Spleen (tissue), 11 donors: ENCODE data around the gene TMEM134. TPM values are rescaled to one million over a fixed set of nuclear protein-coding genes. Genes with fewer than 3 reads are reported as not detected.

Experiments used
- DNase-seq: peaks from one replicate; pipeline ENCODE4 v3.0.0-alpha.2; 2020
- H3K27ac ChIP-seq, 8 donors: fragments of 200-600 bp; sonication (generic) in 7 of 8; 1 replicate in 4 of 8; 2 replicates in 4 of 8; pipeline versions ENCODE4 v1.5.0 to v1.8.0; 2016 to 2021; ENCODE audit warnings: inconsistent platforms in 4 of 8, mild to moderate bottlenecking in 4 of 8, moderate library complexity in 1 of 8
- H3K27me3 ChIP-seq, 7 donors: fragments of 200-600 bp; sonication (generic) in 6 of 7; replicated peaks in 1 of 7; 1 replicate in 4 of 7; 2 replicates in 3 of 7; pipeline versions ENCODE4 v1.5.0 to v1.8.0; 2016 to 2021; ENCODE audit warnings: inconsistent platforms in 3 of 7, mild to moderate bottlenecking in 1 of 7
- H3K36me3 ChIP-seq, 6 donors: fragments of 200-600 bp; sonication (generic) in 5 of 6; 1 replicate in 4 of 6; 2 replicates in 2 of 6; pipeline versions ENCODE4 v1.5.0 to v1.8.0; 2016 to 2021; ENCODE audit warnings: inconsistent platforms in 2 of 6
- H3K4me1 ChIP-seq, 6 donors: fragments of 200-600 bp; sonication (generic) in 5 of 6; 1 replicate in 3 of 6; 2 replicates in 3 of 6; pipeline versions ENCODE4 v1.5.0 to v1.8.0; 2016 to 2021; ENCODE audit warnings: inconsistent platforms in 3 of 6
- H3K4me3 ChIP-seq, 8 donors: fragments of 200-600 bp; sonication (generic) in 7 of 8; 1 replicate in 4 of 8; 2 replicates in 4 of 8; pipeline versions ENCODE4 v1.5.0 to v1.8.0; 2016 to 2021; ENCODE audit warnings: inconsistent platforms in 4 of 8, mild to moderate bottlenecking in 4 of 8, moderate library complexity in 2 of 8
- H3K9me3 ChIP-seq, 8 donors: fragments of 200-600 bp; sonication (generic) in 7 of 8; 1 replicate in 4 of 8; 2 replicates in 4 of 8; pipeline versions ENCODE4 v1.5.0 to v1.8.0; 2016 to 2021; ENCODE audit warnings: inconsistent platforms in 4 of 8
- CTCF ChIP-seq, 11 experiments: fragments of 200-600 bp in 7 of 11; fragments of 450-650 bp in 4 of 11; sonication (generic) in 4 of 11; IDR thresholded peaks in 8 of 11; conservative IDR thresholded peaks in 3 of 11; 1 replicate in 7 of 11; 2 replicates in 4 of 11; pipeline versions ENCODE4 v1.4.0 to v1.8.0; 2016 to 2021; ENCODE audit warnings: antibody characterized with exemption in 11 of 11, inconsistent platforms in 4 of 11, mild to moderate bottlenecking in 1 of 11
- POLR2A ChIP-seq, 3 donors: fragments of 450-650 bp; IDR thresholded peaks; one replicate each; pipeline ENCODE4 v1.5.1; 2017; ENCODE audit warnings: antibody characterized with exemption in 3 of 3, mild to moderate bottlenecking in 1 of 3
- POLR2AphosphoS5 ChIP-seq, 3 donors: sonication (generic); formaldehyde crosslinking; IDR thresholded peaks; one replicate each; pipeline ENCODE4 v1.5.1; 2017; ENCODE audit warnings: antibody characterized with exemption in 3 of 3
- WGBS, 5 donors: extraction: QIAGEN DNeasy Blood & Tissue Kit in 3 of 5; methylation state at CpG; one replicate each; pipeline versions ENCODE4 v1.1.5 to v1.1.7; 2013 to 2018; 5-methylcytosine and 5-hydroxymethylcytosine counted together
- intact Hi-C: fragments of 100-400 bp; cut with DNase I; formaldehyde crosslinking; loops from one replicate; pipeline ENCODE4 v1.15.0; 2023; ENCODE audit warnings: low total_unique reads
- microRNA-seq, 3 donors: library from miRNA; unstranded; fragments of <30 nt; microRNA quantifications; one replicate each; pipeline versions ENCODE4 to v1.1.0, GENCODE V29; 2019 to 2020
- polyA plus RNA-seq, 3 donors: library from polyadenylated mRNA; stranded (reverse); fragments of 200-250 nt; gene quantifications; one replicate each; pipeline ENCODE4 v1.2.1, GENCODE V29; 2013
- small RNA-seq, 4 donors: library from RNA; depleted of rRNA; stranded (forward); fragments of <200 nt; gene quantifications; one replicate each; pipeline ENCODE3, GENCODE V24; 2016
- total RNA-seq, 7 donors: library from RNA; depleted of rRNA in 3 of 7; stranded (reverse); fragments of >200 nt in 3 of 7; fragmentation: NEBNext Ultra II Directional in 4 of 7; extraction: Animal tissue kit (Norgen Biotek cat#: 25700) in 4 of 7; gene quantifications; one replicate each; pipeline versions ENCODE4 v1.1.0 to v1.2.1, GENCODE V29; 2016 to 2021
- donor health status: healthy with polysubstance abuse.
- donor health status: DM: no; HTN: no; CAD: no; lungs with moderate emphysema.
- donor health status: DM: no; HTN: no; CAD: no.
- donor health status: Bipolar disorder and iron deficiency.
- donor health status: healthy.
- donor health status: DM: no; HTN: no; CAD: no.
- donor health status: DM: yes; HTN: yes; CAD: no.

The TMEM134 gene
- total and polyA plus RNA-seq, 10 donors, result 48.5 to 192 (median 94.8) TPM

- Histone ChIP-seq H3K36me3 (peaks cover 0 to 16% (median 0%) of the 10 kb centered on the region in 6 donors), H3K9me3 (no peaks in the 10 kb centered on the region), H3K4me1 (peaks cover 39 to 99% (median 89%) of the 10 kb centered on the region in 6 donors), H3K27me3 (peaks cover 0 to 61% (median 11%) of the 10 kb centered on the region in 7 donors), H3K4me3 (no peak overlapping the region), H3K27ac (peak overlapping the region in 1 of 8 donors; percentile 98)
- TF ChIP-seq CTCF (IDR thresholded peaks at IDR 0.05 in 8 of 11, conservative IDR thresholded peaks at IDR 0.05 in 3 of 11) (no peak), POLR2A (IDR thresholded peaks at IDR 0.05) (no peak), POLR2AphosphoS5 (IDR thresholded peaks at IDR 0.05) (no peak)
- no peak for DNase-seq
- WGBS, 5 donors, result 48 to 80% (median 58%) methylated on average over 2 of the region's 2 CpGs
- intact Hi-C loops, result no loop called here
Observed at GRCh38 chr11:67413266-67413849, 55.7 kb downstream of the TMEM134 start.

DNA sequence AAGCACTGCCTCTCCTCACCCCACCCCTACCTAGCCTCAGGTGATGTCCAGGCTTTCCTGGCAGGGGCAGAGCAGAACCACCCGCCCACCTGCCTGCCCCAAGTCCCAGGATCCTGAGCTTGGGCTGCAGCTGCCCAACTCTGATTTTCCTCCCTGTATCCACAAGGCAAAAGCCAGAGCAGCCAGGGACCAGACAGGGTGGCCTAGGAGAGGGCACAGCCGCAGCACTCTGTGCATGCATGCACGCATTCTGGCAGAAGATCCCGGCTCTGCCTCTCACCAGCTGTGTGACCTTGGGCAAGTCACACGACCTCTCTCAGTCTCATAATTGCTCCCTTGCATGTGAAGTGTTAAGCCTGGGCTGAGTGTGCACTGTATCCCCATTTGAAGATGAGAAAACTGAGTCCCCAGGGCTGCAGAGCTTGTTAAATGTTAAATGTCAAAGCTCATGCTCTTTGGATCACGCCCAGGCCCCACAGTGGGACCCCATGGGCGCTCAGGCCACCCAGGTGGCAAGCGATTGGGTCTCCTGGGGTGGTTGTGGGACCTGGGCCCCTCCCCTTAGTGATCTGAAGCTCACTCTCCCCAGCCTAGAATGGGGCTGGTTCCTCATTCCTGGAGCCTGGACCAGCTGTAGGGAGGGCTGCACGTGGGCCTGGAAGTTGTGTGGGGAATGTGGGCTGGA lies 56.4 kb downstream of the TMEM134 start:
- Histone ChIP-seq H3K4me3 (no peak overlapping the region), H3K27ac (peak overlapping the region in 2 of 8 donors; percentile 98 to 99), H3K27me3 (peaks cover 0 to 61% (median 11%) of the 10 kb centered on the region in 7 donors), H3K9me3 (no peaks in the 10 kb centered on the region), H3K4me1 (peaks cover 40 to 99% (median 89%) of the 10 kb centered on the region in 6 donors), H3K36me3 (peaks cover 0 to 22% (median 0%) of the 10 kb centered on the region in 6 donors)
- DNase-seq, result peak; percentile 75
- intact Hi-C loops, result no loop called here
- TF ChIP-seq POLR2AphosphoS5 (IDR thresholded peaks at IDR 0.05) (peak in 2 of 3 donors; percentile 7 to 55), POLR2A (IDR thresholded peaks at IDR 0.05) (no peak)
- WGBS, 5 donors, result 64 to 80% (median 67%) methylated on average over 5 to 9 of the region's 9 CpGs

- peaks cover 0 to 31% (median 0%) of the 10 kb centered on the region in 6 donors for H3K36me3 ChIP-seq
- H3K27ac ChIP-seq, result peak overlapping the region in 3 of 8 donors; percentile 7 to 99 (median 98)
- WGBS, 5 donors, result 59 to 77% (median 66%) methylated on average over 6 to 7 of the region's 7 CpGs
- TF ChIP-seq POLR2A (IDR thresholded peaks at IDR 0.05) (no peak), POLR2AphosphoS5 (IDR thresholded peaks at IDR 0.05) (peak; percentile 57 to 71 (median 66))
- intact Hi-C loops, result no loop called here
- peak; percentile 74 for DNase-seq
- H3K9me3 ChIP-seq, result no peaks in the 10 kb centered on the region
- H3K4me1 ChIP-seq, result peaks cover 40 to 99% (median 89%) of the 10 kb centered on the region in 6 donors
- H3K4me3 ChIP-seq, result peak overlapping the region in 1 of 8 donors; percentile 7
- peaks cover 0 to 61% (median 11%) of the 10 kb centered on the region in 7 donors for H3K27me3 ChIP-seq
Observed at GRCh38 chr11:67411785-67412152, 57.3 kb downstream of the TMEM134 start.

Small RNA genes within 50 kb of the gene (microRNA-seq; reads per million reads assigned to microRNA genes)
- gene MIR6752, result 0.36 to 1.8 (median 0.85) reads per million in 3 donors

Small RNA genes within 50 kb of the gene (small RNA-seq; reads per million reads assigned to genes)
- 0 to 0.30 (median 0.14) reads per million in 4 donors for gene MIR6752

Other genes with a start within 250 kb of the TMEM134 start
- 100 to 1,000 TPM; 168 to 301 (median 263) TPM for gene GRK2, start 202.8 kb downstream of the TMEM134 start, total RNA-seq
- 100 to 1,000 TPM; 119 to 270 (median 192) TPM for gene GRK2, start 202.8 kb downstream of the TMEM134 start, polyA plus RNA-seq
- gene ANKRD13D, start 179.9 kb downstream of the TMEM134 start, total RNA-seq, result 100 to 1,000 TPM in 5 of 7 donors, 10 to 100 TPM in 2; 67.3 to 151 (median 124) TPM
- 100 to 1,000 TPM in 2 of 3 donors, 10 to 100 TPM in 1; 65.2 to 138 (median 129) TPM for gene ANKRD13D, start 179.9 kb downstream of the TMEM134 start, polyA plus RNA-seq
- gene SSH3, start 165.7 kb downstream of the TMEM134 start, total RNA-seq, result 10 to 100 TPM; 14.6 to 31.8 (median 22.9) TPM
- 10 to 100 TPM in 1 of 3 donors, 1 to 10 TPM in 2; 4.3 to 11.1 (median 5.9) TPM for gene SSH3, start 165.7 kb downstream of the TMEM134 start, polyA plus RNA-seq
- gene POLD4, start 115.7 kb downstream of the TMEM134 start, total RNA-seq, result 100 to 1,000 TPM in 4 of 7 donors, 10 to 100 TPM in 3; 81.4 to 159 (median 103) TPM
- 100 to 1,000 TPM; 267 to 290 (median 279) TPM for gene POLD4, start 115.7 kb downstream of the TMEM134 start, polyA plus RNA-seq
- 10 to 100 TPM in 2 of 7 donors, 1 to 10 TPM in 5; 4.3 to 13.7 (median 6.7) TPM for gene CLCF1, start 95.7 kb downstream of the TMEM134 start, total RNA-seq
- gene CLCF1, start 95.7 kb downstream of the TMEM134 start, polyA plus RNA-seq, result 1 to 10 TPM; 6.0 to 9.3 (median 9.0) TPM
- gene RAD9A, start 77.3 kb downstream of the TMEM134 start, total RNA-seq, result 10 to 100 TPM; 21.6 to 37.5 (median 29.7) TPM
- gene RAD9A, start 77.3 kb downstream of the TMEM134 start, polyA plus RNA-seq, result 10 to 100 TPM; 18.2 to 44.8 (median 37.1) TPM
- gene PPP1CA, start 67.4 kb downstream of the TMEM134 start, total RNA-seq, result 100 to 1,000 TPM; 147 to 192 (median 157) TPM
- gene PPP1CA, start 67.4 kb downstream of the TMEM134 start, polyA plus RNA-seq, result 100 to 1,000 TPM; 152 to 207 (median 170) TPM
- gene TBC1D10C, start 65.2 kb downstream of the TMEM134 start, total RNA-seq, result 100 to 1,000 TPM in 4 of 7 donors, 10 to 100 TPM in 3; 66.3 to 132 (median 101) TPM
- gene TBC1D10C, start 65.2 kb downstream of the TMEM134 start, polyA plus RNA-seq, result 100 to 1,000 TPM; 174 to 270 (median 196) TPM
- 1 to 10 TPM; 1.9 to 4.4 (median 2.1) TPM for gene CARNS1, start 53.6 kb downstream of the TMEM134 start, total RNA-seq
- 1 to 10 TPM; 1.0 to 2.0 (median 1.8) TPM for gene CARNS1, start 53.6 kb downstream of the TMEM134 start, polyA plus RNA-seq
- 10 to 100 TPM; 51.5 to 65.4 (median 55.4) TPM for gene RPS6KB2, start 40.8 kb downstream of the TMEM134 start, total RNA-seq
- gene RPS6KB2, start 40.8 kb downstream of the TMEM134 start, polyA plus RNA-seq, result 10 to 100 TPM; 39.5 to 95.0 (median 53.8) TPM
- 100 to 1,000 TPM; 119 to 278 (median 187) TPM for gene PTPRCAP, start 31.6 kb downstream of the TMEM134 start, total RNA-seq
- gene PTPRCAP, start 31.6 kb downstream of the TMEM134 start, polyA plus RNA-seq, result 100 to 1,000 TPM; 410 to 557 (median 479) TPM
- 100 to 1,000 TPM in 4 of 7 donors, 10 to 100 TPM in 3; 68.1 to 143 (median 117) TPM for gene CORO1B, start 25.8 kb downstream of the TMEM134 start, total RNA-seq
- 10 to 100 TPM; 40.5 to 70.8 (median 53.7) TPM for gene CORO1B, start 25.8 kb downstream of the TMEM134 start, polyA plus RNA-seq
- gene GPR152, start 16.5 kb downstream of the TMEM134 start, total RNA-seq, result not detected
- gene GPR152, start 16.5 kb downstream of the TMEM134 start, polyA plus RNA-seq, result under 1 TPM in 1 of 3 donors, not detected in 2; 0.10 TPM
- 10 to 100 TPM; 12.7 to 27.3 (median 21.3) TPM for gene CABP4, start 13.9 kb downstream of the TMEM134 start, total RNA-seq
- gene CABP4, start 13.9 kb downstream of the TMEM134 start, polyA plus RNA-seq, result 1 to 10 TPM; 2.6 to 6.2 (median 3.0) TPM
- 10 to 100 TPM; 72.2 to 95.8 (median 88.1) TPM for gene AIP, start 13.8 kb upstream of the TMEM134 start, total RNA-seq
- 100 to 1,000 TPM; 135 to 146 (median 141) TPM for gene AIP, start 13.8 kb upstream of the TMEM134 start, polyA plus RNA-seq
- gene PITPNM1, start 36.1 kb upstream of the TMEM134 start, total RNA-seq, result 10 to 100 TPM; 42.5 to 86.9 (median 74.9) TPM
- gene PITPNM1, start 36.1 kb upstream of the TMEM134 start, polyA plus RNA-seq, result 10 to 100 TPM; 17.8 to 67.0 (median 29.2) TPM
- 10 to 100 TPM; 32.9 to 49.9 (median 40.9) TPM for gene CDK2AP2, start 38.9 kb upstream of the TMEM134 start, total RNA-seq
- gene CDK2AP2, start 38.9 kb upstream of the TMEM134 start, polyA plus RNA-seq, result 10 to 100 TPM; 35.6 to 57.1 (median 51.0) TPM
- gene CABP2, start 54.2 kb upstream of the TMEM134 start, total RNA-seq, result not detected
- not detected for gene CABP2, start 54.2 kb upstream of the TMEM134 start, polyA plus RNA-seq
- 100 to 1,000 TPM; 211 to 338 (median 275) TPM for gene GSTP1, start 114.6 kb upstream of the TMEM134 start, total RNA-seq
- gene GSTP1, start 114.6 kb upstream of the TMEM134 start, polyA plus RNA-seq, result 100 to 1,000 TPM; 310 to 399 (median 343) TPM
- gene NDUFV1, start 137.7 kb upstream of the TMEM134 start, total RNA-seq, result 100 to 1,000 TPM; 145 to 258 (median 185) TPM
- gene NDUFV1, start 137.7 kb upstream of the TMEM134 start, polyA plus RNA-seq, result 100 to 1,000 TPM; 132 to 257 (median 213) TPM
- 1 to 10 TPM; 2.7 to 7.9 (median 5.8) TPM for gene NUDT8, start 160.7 kb upstream of the TMEM134 start, total RNA-seq
- 1 to 10 TPM; 5.4 to 9.2 (median 6.5) TPM for gene NUDT8, start 160.7 kb upstream of the TMEM134 start, polyA plus RNA-seq
- not detected for gene TBX10, start 170.5 kb upstream of the TMEM134 start, total RNA-seq
- gene TBX10, start 170.5 kb upstream of the TMEM134 start, polyA plus RNA-seq, result under 1 TPM in 1 of 3 donors, not detected in 2; 0.08 TPM
- gene ACY3, start 181.5 kb upstream of the TMEM134 start, total RNA-seq, result 1 to 10 TPM in 3 of 7 donors, under 1 TPM in 3, not detected in 1; 0.39 to 2.0 (median 0.98) TPM
- 1 to 10 TPM; 1.1 to 5.7 (median 1.2) TPM for gene ACY3, start 181.5 kb upstream of the TMEM134 start, polyA plus RNA-seq
- not detected for gene ALDH3B2, start 205.4 kb upstream of the TMEM134 start, total RNA-seq
- gene ALDH3B2, start 205.4 kb upstream of the TMEM134 start, polyA plus RNA-seq, result under 1 TPM in 1 of 3 donors, not detected in 2; 0.03 TPM